ENCODE measurements around the gene HSBP1L1. TPM values are rescaled to one million over a fixed set of nuclear protein-coding genes. Genes with fewer than 3 reads are reported as not detected.

The HSBP1L1 gene
- total RNA-seq, 1 experiment from 2014 or later, result 25.7 TPM

GRCh38 chr18:79922971-79923411 is 41.5 kb upstream of the HSBP1L1 start:
- no peaks in the 10 kb centered on the region for H3K27me3 ChIP-seq (replicated peaks; ENCODE audit: control insufficient read depth, insufficient read depth, low read length)
- DNase-seq, result no peak
- BruUV-seq (replicated peaks), result no TSS peak
- no peaks in the 10 kb centered on the region for H3K9me3 ChIP-seq
- TF ChIP-seq CTCF (IDR thresholded peaks at IDR 0.05; ENCODE audit: insufficient read depth in 1 of 2, low read depth in 1 of 2, low read length in 1 of 2, severe bottlenecking in 1 of 2, unreplicated experiment in 1 of 2), result no peak
- ChIA-PET POLR2A (no interaction called here), CTCF (no interaction called here)
- Mint-ChIP-seq H3K4me3 (ENCODE audit: unreplicated experiment) (no peak overlapping the region), H3K27me3 (ENCODE audit: insufficient read depth, unreplicated experiment) (no peaks in the 10 kb centered on the region), H3K9me3 (ENCODE audit: unreplicated experiment) (no peaks in the 10 kb centered on the region), H3K27ac (ENCODE audit: unreplicated experiment) (no peak overlapping the region), H3K4me1 (ENCODE audit: low read depth, unreplicated experiment) (no peaks in the 10 kb centered on the region), H3K36me3 (ENCODE audit: insufficient read depth, unreplicated experiment) (peaks cover 13% of the 10 kb centered on the region)
- H3K36me3 ChIP-seq (ENCODE audit: control insufficient read depth, insufficient read depth, low read length), result peaks cover 1% of the 10 kb centered on the region; the same call in 1 of the 2 replicates
- intact Hi-C loops (cut with micrococcal nuclease; ENCODE audit: unreplicated experiment), result no loop called here
- no peaks in the 10 kb centered on the region for H3K4me1 ChIP-seq
- no peak overlapping the region for H3K4me3 ChIP-seq (ENCODE audit: low read depth, low read length)

- H3K4me3 Mint-ChIP-seq (ENCODE audit: unreplicated experiment), result no peak overlapping the region
- no peaks in the 10 kb centered on the region for H3K27me3 ChIP-seq (replicated peaks; ENCODE audit: control insufficient read depth, insufficient read depth, low read length)
- intact Hi-C loops (cut with micrococcal nuclease; ENCODE audit: unreplicated experiment), result no loop called here
- no peak overlapping the region for H3K4me3 ChIP-seq (ENCODE audit: low read depth, low read length)
- POLR2A ChIA-PET, result interaction anchor here (0.6 kb wide), 1 partner anchor 553 kb away, joined by 8 read pairs; no protein-coding TSS in a partner anchor
- TF ChIP-seq CTCF (IDR thresholded peaks at IDR 0.05; ENCODE audit: insufficient read depth in 1 of 2, low read depth in 1 of 2, low read length in 1 of 2, severe bottlenecking in 1 of 2, unreplicated experiment in 1 of 2), result no peak
- no peak overlapping the region for H3K27ac Mint-ChIP-seq (ENCODE audit: unreplicated experiment)
- no peaks in the 10 kb centered on the region for H3K4me1 Mint-ChIP-seq (ENCODE audit: low read depth, unreplicated experiment)
- CTCF ChIA-PET, result no interaction called here
- no TSS peak for BruUV-seq (replicated peaks)
- no peak for DNase-seq
- H3K4me1 ChIP-seq, result no peaks in the 10 kb centered on the region
- no peaks in the 10 kb centered on the region for H3K9me3 ChIP-seq
- H3K36me3 ChIP-seq (ENCODE audit: control insufficient read depth, insufficient read depth, low read length), result peaks cover 2% of the 10 kb centered on the region
- H3K9me3 Mint-ChIP-seq (ENCODE audit: unreplicated experiment), result peaks cover 2% of the 10 kb centered on the region
- no peaks in the 10 kb centered on the region for H3K27me3 Mint-ChIP-seq (ENCODE audit: insufficient read depth, unreplicated experiment)
- H3K36me3 Mint-ChIP-seq (ENCODE audit: insufficient read depth, unreplicated experiment), result peaks cover 19% of the 10 kb centered on the region
Measured at GRCh38 chr18:79923896-79924585, 40.4 kb upstream of the HSBP1L1 start.

GRCh38 chr18:79924814-79925731 is 39.4 kb upstream of the HSBP1L1 start:
- H3K36me3 ChIP-seq (ENCODE audit: control insufficient read depth, insufficient read depth, low read length), result peaks cover 2% of the 10 kb centered on the region
- Mint-ChIP-seq H3K4me3 (ENCODE audit: unreplicated experiment) (no peak overlapping the region), H3K27ac (ENCODE audit: unreplicated experiment) (no peak overlapping the region), H3K4me1 (ENCODE audit: low read depth, unreplicated experiment) (no peaks in the 10 kb centered on the region), H3K36me3 (ENCODE audit: insufficient read depth, unreplicated experiment) (peaks cover 27% of the 10 kb centered on the region), H3K9me3 (ENCODE audit: unreplicated experiment) (peaks cover 7% of the 10 kb centered on the region), H3K27me3 (ENCODE audit: insufficient read depth, unreplicated experiment) (no peaks in the 10 kb centered on the region)
- H3K27me3 ChIP-seq (replicated peaks; ENCODE audit: control insufficient read depth, insufficient read depth, low read length), result no peaks in the 10 kb centered on the region
- CTCF ChIA-PET, result no interaction called here
- H3K4me3 ChIP-seq (ENCODE audit: low read depth, low read length), result no peak overlapping the region
- intact Hi-C loops (cut with micrococcal nuclease; ENCODE audit: unreplicated experiment), result no loop called here
- no peak for TF ChIP-seq CTCF (IDR thresholded peaks at IDR 0.05; ENCODE audit: insufficient read depth in 1 of 2, low read depth in 1 of 2, low read length in 1 of 2, severe bottlenecking in 1 of 2, unreplicated experiment in 1 of 2)
- DNase-seq, result no peak
- POLR2A ChIA-PET, result no interaction called here
- no peaks in the 10 kb centered on the region for H3K9me3 ChIP-seq
- BruUV-seq (replicated peaks), result no TSS peak
- H3K4me1 ChIP-seq, result no peaks in the 10 kb centered on the region

Measured in Caco-2 (cell line).